ENCODE measurements around the gene HSD17B12.
A peak's percentile ranks its signal among the peaks of the same experiment; 100 is the strongest.

HSD17B12 gene

GRCh38 chr11:43812471-43812870, 131.9 kb downstream of the HSD17B12 start:
- DNase-seq, result no peak

DNA sequence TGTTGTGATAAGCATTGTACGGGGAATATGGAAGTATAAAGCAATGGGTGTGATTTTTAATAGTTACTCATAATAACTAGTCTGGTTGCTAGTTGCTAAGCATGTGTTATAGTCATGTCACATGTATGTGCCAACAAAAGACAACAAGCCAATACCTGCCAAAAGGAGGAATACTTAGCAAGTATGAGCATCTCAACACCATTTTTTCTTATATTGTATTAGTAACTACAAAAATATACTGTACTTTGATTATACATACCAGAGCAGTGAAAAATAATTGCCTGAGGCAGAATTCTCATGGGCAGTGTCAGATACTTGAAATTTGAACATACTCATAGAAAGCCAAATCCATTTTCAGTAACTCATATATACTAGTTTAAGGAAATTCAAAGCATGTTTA, 137.7 kb downstream of the HSD17B12 start:
- no peak for DNase-seq

GRCh38 chr11:43819926-43820325, 139.4 kb downstream of the HSD17B12 start:
- DNase-seq, result no peak

GRCh38 chr11:43823316-43823715, 142.8 kb downstream of the HSD17B12 start:
- no peak for DNase-seq

DNA sequence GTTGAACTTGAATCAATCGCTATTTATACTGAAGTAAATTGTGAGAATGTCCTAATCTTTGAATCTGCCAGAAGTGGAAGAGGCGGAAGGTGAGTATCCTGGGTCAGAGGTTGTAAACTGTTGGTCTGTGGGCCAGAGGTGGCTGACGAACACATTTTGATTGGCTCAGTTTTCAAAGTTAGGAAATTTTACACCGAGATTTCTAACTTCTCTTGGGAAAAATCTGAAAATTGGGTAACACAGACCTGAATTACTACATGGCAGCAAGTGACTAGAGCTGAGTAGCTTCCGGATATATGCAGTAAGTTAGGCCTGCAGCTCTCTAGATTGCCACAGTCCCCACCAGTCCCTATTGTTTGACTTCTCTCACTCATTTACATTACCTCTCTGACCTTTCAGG, 143.3 kb downstream of the HSD17B12 start:
- no peak for DNase-seq

DNA sequence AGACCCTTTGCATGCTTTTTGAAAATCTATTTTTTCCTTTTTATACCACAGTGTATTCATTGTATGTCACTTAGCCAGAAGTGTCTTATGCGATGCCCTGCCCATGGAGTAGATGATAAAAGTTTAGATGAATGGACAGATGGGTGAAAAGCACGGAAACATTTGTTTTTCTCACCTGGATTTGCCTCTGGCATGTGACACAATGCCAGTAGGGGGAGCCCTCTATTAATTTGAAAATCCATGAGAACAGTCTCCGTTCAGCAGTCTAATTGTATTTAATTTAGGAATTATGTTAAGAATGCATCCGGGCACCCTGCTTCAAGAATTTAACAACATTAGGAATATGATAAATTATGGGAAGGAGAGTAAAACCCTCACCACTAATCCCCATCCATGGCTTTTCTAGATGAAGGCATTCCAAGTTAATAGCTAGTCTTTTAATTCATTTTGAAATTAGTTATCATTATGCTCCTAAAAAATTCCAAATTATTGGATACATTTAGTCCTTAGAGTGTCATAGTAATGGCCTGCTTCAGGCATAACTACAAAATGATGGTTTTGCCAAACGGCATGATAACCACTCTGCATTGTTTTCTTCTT, 144.8 kb downstream of the HSD17B12 start:
- DNase-seq, result no peak

DNA sequence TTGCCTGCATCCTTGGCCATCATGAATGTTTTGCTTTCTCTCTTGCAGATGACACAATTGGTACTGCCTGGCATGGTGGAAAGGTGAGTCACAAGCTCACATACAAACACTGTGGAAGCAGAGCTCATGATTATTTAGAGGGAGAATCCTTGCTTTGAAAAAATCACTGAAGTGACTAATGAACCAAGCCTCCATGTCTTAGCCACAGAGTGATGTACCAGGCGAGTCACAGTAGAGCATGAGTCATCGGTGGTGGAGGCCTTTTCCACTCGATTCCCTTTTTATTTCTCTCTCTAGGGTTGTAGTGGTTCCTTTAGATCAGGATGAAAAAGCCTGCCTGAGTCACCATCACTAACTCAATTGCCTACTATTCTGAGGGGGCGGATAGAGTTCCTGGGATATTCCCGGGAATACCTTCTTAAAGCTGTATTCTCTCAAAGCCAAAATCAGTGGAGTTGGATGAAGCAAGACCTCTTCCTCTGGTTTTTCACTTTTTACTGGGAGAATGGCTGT, 150.4 kb downstream of the HSD17B12 start:
- DNase-seq, result peak; percentile 35

- DNase-seq, result no peak
Observed at GRCh38 chr11:43832536-43832935, 152.0 kb downstream of the HSD17B12 start.

DNA sequence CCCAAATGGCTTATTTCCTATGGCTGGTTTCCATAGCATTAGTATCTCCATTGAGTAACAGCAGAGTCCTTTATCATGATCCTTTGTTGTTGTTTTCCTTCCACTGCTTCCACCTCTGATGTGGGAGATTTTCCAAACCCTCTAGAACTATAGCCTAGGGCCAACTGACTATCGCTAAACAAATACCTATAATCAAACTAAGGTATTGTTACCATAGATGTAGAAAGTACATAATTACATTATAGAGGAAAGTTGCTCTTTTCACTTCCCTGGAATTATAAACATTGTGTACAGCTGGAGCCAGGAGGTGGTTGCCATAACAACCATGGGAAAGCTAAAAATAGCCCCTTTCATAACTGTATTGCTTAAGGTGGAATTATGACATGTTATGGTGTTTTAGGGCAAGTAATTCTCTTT, 153.1 kb downstream of the HSD17B12 start:
- no peak for DNase-seq

DNA sequence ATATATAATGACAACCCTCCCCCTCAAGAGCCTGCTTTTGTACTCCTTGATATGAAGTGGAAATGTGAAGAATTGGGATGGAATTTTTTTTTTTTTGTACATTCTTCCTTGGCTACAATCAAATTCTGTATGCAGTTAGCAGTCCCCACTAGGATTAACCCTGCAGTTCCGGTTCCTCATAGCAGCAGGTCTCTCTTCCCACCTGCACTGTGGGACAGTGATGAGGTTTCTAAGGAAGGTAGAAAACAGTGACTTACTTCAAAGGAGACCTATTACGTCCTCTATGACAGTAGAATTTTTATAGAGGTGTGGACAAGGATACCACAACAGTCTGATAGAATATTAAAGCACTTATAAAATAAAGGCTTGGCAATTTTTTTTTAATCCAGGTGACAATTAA, 153.7 kb downstream of the HSD17B12 start:
- no peak for DNase-seq

- no peak for DNase-seq
Observed at GRCh38 chr11:43835104-43835503, 154.6 kb downstream of the HSD17B12 start.

GRCh38 chr11:43837879-43838278, 157.3 kb downstream of the HSD17B12 start:
- DNase-seq, result no peak

DNA sequence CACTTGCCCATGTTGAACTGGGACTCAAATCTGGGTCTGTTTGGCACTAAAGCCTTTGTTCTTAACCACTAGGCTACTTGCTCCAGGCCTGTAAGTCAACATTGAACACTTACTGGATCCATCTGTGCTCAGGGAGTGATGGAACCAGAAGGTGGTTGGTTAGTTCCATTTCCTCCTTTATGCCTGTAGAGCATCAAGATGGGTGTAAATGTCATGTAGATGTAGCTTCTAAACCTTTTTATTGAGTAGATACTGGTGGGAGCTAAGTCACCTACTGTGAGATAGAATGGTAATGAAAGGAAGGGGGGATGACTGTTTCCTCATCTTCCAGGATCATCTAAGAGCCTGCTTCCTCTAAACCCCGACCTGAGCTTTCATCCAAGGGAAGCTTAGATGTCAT, 161.5 kb downstream of the HSD17B12 start:
- no peak for DNase-seq

DNA sequence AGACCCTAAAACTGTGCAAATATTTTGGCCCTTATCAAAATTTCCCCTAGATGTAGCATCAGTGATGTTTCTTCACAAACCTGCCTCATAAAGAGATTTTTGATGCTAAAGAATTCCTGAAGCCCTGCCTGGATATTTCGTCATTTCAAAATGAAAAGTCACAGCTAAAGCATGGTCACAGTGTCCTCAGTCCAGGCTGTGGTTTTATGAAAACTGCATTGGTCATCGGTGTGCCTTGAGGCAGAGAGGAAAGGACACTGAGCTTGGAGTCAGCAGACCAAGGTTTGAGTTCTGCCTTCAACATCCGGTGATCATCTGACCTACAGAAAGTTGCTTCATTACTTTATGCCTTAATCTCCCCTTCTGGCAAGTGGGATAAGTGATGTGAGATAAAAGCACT, 165.3 kb downstream of the HSD17B12 start:
- no peak for DNase-seq

- DNase-seq, result peak; percentile 41
Observed at GRCh38 chr11:43852057-43852636, 171.6 kb downstream of the HSD17B12 start.

DNA sequence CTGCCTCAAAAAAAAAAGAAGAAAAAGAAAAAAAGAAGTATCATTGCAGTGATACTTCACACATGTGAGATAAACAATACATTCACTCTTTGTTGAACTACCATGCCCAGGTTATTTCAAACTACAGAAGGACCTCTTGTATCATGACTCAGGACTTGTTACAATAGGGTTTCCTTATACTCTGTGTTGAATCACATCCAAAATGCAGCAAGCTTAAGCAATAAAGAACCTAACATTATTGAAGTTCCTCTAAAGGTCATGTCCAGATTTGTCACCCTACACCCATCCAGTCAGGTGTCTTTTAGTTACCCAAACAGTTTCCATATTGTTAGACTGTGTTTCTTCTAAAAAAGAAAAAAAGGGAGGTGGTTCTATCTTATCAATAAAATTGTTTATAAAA, 173.2 kb downstream of the HSD17B12 start:
- DNase-seq, result no peak

GRCh38 chr11:43856993-43857392, 176.5 kb downstream of the HSD17B12 start:
- DNase-seq, result no peak

DNA sequence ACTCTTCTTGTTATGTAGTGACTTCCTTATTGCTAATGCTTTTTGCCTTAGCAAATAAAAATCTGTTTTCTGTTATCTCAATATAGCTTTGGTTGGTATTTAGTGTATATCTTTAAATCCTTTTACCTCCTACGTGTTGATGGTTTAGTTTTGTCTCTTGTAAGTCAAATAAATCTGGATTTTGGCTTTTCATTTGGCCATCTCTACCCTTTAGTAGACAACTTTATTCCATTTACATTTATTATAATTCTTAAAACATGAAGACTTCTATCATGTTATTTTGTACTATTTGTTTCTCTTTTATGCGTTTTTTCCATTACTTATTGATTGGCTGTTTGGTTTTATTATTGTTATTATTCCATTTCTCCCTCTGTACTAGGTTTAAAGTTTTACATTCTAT, 180.6 kb downstream of the HSD17B12 start:
- no peak for DNase-seq

DNA sequence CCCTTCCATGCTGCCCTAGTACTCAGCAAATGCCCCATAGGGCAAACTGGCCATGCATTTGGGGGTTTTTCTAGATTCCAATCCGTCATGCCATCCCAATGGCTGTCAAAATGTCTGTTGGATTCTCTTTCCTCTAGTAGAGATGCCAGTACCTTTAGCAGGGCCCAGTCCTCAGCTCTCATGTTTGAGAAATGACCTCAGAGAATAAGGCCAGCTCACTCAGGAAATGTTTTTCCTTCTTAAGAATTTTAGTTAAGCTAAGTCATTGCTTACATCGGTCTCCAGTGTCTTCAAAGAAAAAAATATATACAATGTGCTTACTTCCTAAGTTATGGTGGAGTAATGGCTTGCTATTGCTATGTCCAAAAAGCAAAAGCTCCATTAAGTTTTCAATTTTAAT, 186.0 kb downstream of the HSD17B12 start:
- DNase-seq, result no peak

GRCh38 chr11:43866969-43867368, 186.4 kb downstream of the HSD17B12 start:
- no peak for DNase-seq

DNA sequence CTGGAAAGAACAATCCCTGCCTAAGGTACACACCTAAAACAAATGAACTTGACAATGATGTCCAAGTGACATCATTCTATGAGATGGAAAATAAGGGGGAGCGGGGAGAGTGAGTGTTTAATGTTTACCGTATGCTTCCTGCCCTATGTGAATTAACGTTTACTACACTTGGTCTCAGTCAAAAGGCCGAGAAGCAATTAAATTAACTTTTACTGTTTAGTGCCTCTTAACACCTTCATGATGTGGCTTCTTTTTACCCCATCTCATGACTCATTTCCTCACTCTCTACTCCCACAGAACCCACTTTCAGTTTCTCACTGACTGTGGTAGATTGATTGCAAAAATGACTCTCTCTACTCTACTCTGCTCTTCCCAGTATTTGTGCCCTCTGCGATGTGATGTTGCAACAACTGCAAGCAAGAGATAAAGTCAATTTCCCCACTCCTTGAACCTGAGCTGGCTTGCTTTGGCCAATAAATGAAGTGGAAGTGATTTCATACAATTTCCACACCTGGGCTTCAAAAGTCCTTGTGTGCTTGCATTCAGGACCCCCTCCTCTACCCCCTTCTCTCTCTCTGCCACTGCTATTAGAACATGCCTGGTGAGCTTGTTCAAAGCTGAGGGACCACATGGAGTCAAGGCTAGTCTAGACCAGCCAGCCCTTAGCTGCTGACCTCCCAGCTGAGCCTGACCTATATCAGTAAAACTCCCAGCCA, 188.5 kb downstream of the HSD17B12 start:
- no peak for DNase-seq

DNA sequence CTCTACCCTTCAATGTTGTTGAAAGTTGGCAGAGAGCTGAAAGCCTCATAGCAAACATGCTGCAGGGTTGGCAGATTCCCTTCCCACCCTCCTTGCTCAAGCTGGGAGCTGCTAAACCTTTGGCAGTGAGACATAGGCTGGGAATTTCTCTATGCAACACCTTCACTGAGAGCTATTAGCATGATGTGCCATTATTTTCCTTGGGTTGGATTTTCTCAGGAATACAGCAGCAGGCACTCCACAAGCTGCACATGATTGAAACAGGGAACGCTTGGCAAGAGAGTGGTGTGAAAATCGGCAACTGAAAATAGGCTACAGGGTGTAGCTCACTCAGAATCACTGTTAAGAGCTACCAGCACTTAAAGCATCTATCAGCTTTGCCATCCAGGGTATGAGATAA, 190.5 kb downstream of the HSD17B12 start:
- DNase-seq, result no peak

DNA sequence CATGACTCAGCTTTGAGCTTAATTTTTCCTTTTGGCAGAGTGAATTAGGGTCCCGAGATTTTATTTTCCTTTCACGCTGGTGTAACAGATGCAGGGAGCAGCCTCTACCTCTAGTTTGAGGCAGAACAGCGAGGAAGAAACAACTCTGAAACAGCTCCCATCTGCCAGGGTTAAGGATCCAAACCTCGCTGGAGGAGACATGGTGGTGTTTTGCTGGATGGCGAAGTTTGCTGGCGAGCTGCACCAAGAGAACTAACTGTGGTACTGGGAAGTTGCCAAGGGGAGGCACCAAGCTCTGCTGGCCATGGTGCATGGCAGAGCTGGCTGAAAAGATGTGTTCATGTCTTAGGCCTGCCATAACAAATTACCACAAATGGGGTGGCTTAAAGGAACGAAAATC, 192.5 kb downstream of the HSD17B12 start:
- no peak for DNase-seq

GRCh38 chr11:43874078-43874477, 193.5 kb downstream of the HSD17B12 start:
- DNase-seq, result no peak

All from 8988T (cell line).